GM19099 (cell line): ENCODE data around the gene FCHO1.

ENCODE experiments used
- POLR2A ChIP-seq: IDR thresholded peaks from 3 replicates; pipeline ENCODE4 v1.6.1; 2011; ENCODE audit warnings: low read depth; ENCODE audit not compliant: insufficient read length; ENCODE audit errors: extremely low read depth

The FCHO1 gene, protein sequence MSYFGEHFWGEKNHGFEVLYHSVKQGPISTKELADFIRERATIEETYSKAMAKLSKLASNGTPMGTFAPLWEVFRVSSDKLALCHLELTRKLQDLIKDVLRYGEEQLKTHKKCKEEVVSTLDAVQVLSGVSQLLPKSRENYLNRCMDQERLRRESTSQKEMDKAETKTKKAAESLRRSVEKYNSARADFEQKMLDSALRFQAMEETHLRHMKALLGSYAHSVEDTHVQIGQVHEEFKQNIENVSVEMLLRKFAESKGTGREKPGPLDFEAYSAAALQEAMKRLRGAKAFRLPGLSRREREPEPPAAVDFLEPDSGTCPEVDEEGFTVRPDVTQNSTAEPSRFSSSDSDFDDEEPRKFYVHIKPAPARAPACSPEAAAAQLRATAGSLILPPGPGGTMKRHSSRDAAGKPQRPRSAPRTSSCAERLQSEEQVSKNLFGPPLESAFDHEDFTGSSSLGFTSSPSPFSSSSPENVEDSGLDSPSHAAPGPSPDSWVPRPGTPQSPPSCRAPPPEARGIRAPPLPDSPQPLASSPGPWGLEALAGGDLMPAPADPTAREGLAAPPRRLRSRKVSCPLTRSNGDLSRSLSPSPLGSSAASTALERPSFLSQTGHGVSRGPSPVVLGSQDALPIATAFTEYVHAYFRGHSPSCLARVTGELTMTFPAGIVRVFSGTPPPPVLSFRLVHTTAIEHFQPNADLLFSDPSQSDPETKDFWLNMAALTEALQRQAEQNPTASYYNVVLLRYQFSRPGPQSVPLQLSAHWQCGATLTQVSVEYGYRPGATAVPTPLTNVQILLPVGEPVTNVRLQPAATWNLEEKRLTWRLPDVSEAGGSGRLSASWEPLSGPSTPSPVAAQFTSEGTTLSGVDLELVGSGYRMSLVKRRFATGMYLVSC

DNA sequence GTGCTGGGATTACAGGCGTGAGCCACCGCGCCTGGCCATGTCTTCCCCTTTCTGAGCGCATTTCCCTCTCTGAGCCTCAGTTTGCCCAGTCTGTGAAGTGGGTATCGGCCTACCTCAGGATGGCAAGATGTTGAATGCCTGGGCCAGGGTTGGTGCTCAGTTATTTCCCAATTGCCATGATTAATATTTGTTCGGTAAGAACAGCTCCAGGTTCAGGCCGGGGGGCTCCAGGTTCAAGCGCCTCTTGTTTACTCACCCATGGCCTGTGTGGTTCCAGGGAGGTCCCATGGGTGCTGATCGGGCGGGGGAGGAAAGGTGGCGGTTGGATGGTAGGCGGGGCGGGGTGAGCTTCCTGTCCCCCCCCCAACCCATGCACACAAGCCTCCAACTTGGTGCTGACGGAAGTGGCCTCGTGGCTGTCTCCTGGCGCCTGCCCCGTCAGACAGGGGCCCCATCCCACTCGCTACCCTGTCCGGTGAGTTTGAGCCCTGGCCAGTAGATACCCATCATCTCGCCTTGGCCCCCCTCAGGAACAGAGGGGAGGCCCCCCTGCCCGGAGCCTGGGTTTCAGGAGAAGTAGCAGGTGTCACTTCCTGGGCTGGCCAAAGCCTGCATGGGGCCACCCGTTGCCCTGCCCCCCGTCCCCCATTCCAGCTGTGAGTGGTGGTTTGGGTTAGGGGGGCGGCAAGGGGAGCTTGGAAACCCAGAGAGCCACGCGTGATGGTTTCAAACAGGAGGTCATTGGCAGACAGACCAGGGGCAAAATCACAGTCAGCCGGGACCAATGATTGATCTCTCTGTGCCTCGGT is at the start of gene FCHO1:
FCHO1 (plus strand) TSS at position 375 of the 809 bp plus-strand sequence. CDS start 3,688 bp downstream, outside the sequence.
- TF ChIP-seq POLR2A, result peak; percentile 68

DNA sequence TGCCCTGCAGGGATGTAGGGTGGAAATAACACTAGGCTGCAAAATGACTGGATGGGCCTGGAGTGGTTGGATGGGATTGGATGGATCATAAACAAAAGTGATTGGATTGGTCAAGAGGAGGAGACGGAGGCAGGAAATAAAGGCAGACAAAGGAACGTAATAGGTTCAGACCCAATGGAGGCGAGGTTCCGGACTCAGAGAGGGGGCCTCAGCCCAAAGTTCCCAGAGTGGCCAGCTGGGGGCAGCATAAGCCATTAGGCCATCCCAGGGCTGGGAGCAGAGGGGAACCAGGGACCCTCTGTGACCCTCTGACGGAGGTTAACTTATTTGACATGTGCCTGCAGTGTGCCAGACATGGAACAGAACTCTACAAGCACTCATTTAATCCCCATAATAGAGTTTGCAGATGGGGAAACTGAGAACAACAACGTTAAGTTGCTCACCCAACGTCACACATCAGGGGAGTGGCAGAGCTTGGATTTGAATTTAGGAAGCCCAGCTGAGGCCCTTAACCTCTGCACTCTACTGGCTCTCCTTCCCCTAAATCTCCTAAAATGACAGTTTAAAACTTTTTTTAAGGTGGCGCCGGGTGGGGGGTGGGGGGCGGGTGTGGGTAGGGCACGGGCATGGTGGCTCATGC is 47.3 kb upstream of the FCHO1 start:
- TF ChIP-seq POLR2A, result no peak

DNA sequence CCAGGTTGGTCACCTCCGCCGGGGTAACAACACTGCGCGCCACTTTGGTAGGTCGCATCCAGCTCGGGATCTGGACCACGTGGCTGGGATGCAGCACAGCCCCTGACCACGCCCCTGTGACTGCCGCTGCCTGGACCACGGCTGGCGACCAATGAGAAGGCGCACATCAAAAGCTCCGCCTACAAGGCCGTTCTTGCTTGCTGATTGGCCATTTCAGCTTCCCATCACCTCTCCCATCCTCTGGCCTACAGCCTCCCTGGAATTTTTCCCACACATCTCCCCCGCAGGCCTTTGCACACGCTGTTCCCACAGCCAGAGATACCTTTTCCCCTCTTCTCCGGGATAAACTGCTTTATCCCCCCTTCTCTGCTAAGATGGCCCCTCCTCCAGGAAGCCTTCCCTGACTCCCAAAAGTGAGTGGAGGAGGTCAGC is 44.5 kb upstream of the FCHO1 start:
- no peak for TF ChIP-seq POLR2A

DNA sequence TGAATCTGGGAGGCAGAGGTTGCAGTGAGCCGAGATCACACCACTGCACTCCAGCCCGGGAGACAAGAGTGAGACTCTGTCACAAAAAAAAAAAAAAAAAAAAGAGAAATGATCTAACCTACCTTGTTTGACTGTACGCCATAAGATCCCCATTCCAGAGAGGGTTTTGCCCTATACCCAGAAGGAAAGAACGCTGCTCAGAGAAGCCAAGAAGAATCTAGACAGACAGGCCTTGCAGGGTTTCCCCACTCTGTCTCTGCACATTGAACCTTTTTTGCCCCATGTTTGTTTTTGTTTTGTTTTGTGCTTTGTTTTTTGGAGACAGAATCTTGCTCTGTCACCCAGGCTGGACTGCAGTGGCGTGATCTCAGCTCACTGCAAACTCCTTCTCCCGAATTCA is 39.4 kb upstream of the FCHO1 start:
- no peak for TF ChIP-seq POLR2A

DNA sequence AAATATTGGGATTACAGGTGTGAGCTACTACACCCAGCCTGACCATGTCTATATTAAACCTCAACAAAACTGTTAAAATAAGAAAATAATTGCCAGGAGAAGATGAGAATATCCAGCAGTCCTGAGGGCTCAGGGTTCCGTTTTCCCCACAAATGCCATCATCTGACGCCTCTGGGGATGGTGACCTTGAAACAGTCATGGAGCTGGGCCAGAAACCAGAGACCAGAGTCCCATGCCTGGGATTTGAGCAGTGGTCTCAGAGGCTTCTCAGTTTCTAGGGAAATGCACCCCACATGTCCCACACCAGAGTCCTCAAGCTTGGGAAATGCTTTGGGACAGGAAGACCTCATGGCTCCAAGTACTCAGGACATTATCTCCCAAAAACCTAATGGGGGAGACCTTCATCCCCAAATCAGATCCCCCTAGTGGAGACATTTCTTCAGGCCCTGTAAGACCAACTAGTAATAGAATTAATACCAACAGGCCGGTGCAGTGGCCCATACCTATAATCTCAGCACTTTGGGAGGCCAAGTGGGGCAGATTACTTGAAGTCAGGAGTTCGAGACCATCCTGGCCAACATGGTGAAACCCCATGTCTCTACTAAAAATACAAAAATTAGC is 34.9 kb upstream of the FCHO1 start:
- no peak for TF ChIP-seq POLR2A

DNA sequence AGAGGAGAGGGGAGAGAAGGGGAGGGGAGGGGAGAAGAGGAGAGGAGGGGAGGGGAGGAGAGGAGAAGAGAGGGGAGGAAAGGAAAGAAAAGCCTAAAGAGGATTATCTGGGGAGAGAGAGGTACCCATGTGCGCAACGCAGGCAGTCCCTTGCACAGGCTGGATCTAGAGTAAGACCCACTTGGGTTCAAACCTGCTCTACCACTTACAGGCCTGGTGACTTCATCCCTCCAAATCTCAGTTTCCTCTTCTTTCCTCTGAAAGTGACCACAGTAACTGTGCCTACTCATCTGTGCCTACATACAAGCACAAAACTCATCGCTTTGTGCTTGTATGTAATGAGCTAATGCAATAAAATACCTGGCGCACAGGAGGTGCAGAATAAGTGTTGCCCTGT is 32.7 kb upstream of the FCHO1 start:
- no peak for TF ChIP-seq POLR2A

DNA sequence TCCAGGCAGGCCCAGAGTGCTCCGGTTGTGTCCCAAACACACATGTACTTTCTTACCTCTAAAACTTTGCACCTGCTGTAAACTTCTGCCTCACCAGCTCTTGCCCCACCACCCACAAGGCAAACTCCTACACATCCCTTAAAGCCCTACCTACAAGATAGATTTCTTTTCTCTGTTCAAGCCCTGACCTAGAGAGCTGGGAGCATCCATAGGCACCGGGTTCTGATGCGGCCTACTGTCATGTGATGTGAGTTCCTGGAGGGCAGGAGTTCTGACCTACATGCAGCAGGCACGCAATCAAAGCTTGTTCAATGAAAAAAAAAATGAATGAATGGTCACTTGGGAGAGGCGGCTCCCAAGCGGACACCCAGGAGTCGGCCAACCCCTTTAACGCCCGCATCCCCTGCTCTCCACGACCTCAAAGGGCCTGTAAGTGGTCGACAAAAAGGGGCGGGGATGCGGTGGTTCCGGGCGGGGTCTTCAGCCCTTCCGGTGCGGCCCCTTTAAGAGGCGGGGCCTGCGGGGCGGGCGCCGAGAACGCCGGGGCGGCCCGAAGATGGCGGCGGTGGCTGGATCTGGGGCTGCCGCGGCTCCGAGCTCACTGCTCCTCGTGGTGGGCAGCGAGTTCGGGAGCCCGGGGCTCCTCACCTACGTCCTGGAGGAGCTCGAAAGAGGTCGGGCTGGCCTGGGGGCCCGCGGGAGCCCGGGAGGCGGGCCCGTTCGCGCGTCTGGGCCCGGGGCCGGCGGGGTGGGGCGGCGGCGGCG is 32.1 kb upstream of the FCHO1 start, which contains the start of gene MAP1S:
MAP1S (plus strand) TSS at position 534 of the 765 bp plus-strand sequence; CDS start at position 557, 23 bp downstream.
- peak; percentile 86 for TF ChIP-seq POLR2A

DNA sequence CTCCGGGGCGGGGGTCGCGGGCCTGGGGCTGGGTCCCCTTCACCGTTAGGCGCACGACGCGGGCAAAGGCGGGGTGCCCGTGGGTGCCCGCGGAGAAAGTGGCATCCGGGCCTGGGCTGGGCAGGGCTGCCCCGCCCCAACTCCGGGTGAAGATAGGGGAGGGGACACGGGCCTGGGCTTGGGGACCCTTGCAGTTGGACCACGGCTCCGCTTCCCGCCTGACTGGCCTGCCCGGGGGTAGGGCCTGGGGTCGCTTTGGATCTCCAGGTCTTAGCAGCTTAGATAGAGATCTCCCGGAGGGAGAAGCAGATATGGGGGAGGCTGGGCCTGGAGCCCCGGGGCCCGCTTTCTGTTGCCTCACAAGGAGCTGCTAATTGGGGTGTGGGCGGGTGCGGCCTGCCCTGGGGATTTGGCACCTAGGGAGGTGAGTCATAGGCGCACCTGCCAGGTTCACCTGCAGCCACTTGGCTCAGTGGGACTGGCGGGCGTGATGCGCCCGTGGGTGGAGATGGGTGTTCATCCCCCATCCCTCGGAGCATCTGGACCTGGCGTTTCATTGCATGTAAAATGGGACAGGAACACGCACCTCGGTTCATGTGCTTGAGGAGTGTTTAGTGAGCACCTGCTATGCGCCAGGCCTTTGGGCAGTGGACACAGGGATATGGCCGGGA is 31.4 kb upstream of the FCHO1 start:
- TF ChIP-seq POLR2A, result no peak

DNA sequence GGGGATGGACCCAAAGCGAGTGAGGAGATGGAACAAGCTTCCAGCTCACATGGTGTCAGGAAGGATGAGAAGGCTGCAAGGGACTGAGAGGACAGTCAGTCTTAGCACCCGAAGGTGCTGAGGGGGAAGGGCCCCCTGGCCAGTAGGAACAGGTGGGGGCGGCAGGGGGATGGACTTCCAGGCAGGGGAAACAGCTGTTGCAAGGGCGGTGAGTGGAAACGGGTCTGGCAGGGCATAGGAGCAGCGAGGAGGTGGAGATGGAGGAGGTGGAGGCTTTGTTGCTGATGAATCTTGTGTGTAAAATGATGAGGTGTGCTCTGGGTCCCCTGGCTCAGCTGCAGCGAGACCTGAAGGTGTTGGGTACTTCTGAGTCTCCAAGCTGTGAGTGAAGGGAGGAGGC is 30.8 kb upstream of the FCHO1 start:
- TF ChIP-seq POLR2A, result no peak

DNA sequence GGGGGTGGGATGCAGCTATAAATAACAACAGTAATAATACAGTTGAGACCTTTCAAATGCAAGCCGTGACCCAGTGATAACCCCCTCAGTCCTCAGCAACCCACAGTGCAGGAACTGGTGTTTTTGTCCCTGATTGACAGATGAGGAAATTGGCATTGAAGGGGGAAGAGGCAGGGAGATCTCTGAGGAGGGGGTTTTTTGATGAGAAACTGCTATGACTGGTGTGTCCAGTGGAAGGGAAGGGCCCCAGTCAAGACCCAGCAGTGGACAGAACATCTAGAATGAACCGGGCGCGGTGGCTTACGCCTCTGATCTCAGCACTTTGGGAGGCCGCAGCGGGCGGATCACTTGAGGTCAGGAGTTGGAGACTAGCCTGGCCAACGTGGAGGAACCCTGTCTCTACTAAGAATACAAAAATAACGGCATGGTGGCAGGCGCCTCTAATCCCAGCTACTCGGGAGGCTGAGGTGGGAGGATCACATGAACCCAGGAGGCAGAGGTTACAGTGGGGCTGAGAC is 30.1 kb upstream of the FCHO1 start:
- no peak for TF ChIP-seq POLR2A

DNA sequence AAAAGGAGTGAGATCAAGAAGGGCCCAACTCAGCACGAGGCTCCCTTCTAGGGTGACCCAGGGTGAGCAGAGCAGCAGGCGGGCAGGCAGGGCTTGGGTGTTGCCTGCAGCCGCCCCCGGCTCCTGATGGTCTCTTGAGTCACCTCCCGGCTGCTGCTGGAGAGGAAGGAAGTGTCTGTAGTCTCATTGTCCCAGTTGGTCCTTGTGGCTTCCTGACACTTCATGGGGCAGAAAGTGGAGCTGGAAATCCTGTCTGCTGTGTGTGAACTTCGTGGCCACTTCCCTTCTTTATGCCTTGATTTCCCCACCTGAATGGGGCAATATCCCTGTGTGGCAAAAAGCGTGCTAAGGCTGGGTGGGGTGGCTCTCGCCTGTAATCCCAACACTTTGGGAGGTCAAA is 29.5 kb upstream of the FCHO1 start:
- TF ChIP-seq POLR2A, result no peak

DNA sequence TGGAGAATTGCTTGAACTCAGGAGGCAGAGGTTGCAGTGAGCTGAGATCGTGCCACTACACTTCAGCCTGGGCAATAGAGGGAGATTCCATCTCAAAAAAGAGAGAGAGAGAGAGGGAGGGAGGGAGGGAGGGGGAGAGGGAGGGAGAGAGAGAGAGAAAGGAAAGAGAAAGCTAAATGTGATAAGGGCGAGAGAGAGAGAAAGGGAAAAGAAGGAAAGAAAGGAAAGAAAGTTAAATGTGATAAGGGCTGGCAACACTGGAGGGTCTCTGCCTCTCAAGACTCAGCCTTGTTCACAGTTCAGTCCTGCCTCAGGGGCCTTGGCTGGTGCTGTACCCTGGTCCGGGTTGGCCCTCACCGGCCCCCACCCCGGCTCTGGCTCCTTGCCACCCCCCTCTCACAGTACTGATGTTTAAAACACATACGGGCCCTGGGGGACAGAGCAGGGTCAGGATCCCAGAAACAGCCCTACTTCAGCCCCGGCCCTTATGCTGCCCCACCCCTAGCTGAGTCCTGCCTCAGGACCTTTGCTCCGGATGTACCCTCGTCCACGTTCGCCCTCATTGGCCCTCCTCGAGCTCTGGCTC is 28.5 kb upstream of the FCHO1 start:
- TF ChIP-seq POLR2A, result no peak
